GM12878 (cell line): Measurements from ENCODE around the gene SCLT1. TPM values are rescaled to one million over a fixed set of nuclear protein-coding genes. Genes with fewer than 3 reads are reported as not detected.

ENCODE experiments used
- CBX5 ChIP-seq: sonication (generic); IDR thresholded peaks from 2 replicates; pipeline ENCODE4 v1.6.1; 2016; ENCODE audit warnings: low read depth, moderate library complexity, mild to moderate bottlenecking, inconsistent platforms
- CEBPB ChIP-seq, 2 experiments: fragments of 150-350 bp in 1 of 2; IDR thresholded peaks; 2 replicates each; pipeline ENCODE4 v1.6.1; 2012 to 2014; ENCODE audit warnings: low read depth in 2 of 2, low read length in 2 of 2, borderline replicate concordance in 1 of 2, inconsistent platforms in 1 of 2
- CHD4 ChIP-seq: fragments of 200-600 bp; sonication (generic); IDR thresholded peaks from 2 replicates; pipeline ENCODE4 v1.6.1; 2016; ENCODE audit warnings: mild to moderate bottlenecking
- ETV6 ChIP-seq, 2 experiments: fragments of 450-650 bp in 1 of 2; IDR thresholded peaks in 1 of 2; conservative IDR thresholded peaks in 1 of 2; 2 replicates each; pipeline ENCODE4 v1.6.1; 2014; ENCODE audit warnings: antibody characterized with exemption in 1 of 2, borderline replicate concordance in 1 of 2, low read depth in 1 of 2, mild to moderate bottlenecking in 1 of 2, moderate library complexity in 1 of 2
- GABPA ChIP-seq: IDR thresholded peaks from 2 replicates; pipeline ENCODE4 v1.6.1; 2014; ENCODE audit warnings: antibody characterized with exemption, low read depth, mild to moderate bottlenecking, inconsistent platforms
- MYC ChIP-seq: IDR thresholded peaks from 2 replicates; pipeline ENCODE4 v1.6.1; 2011; ENCODE audit warnings: mild to moderate bottlenecking, low read length, moderate library complexity, inconsistent platforms; ENCODE audit not compliant: insufficient read depth, insufficient replicate concordance, insufficient read length, severe bottlenecking
- NFYB ChIP-seq: IDR thresholded peaks from 2 replicates; pipeline ENCODE4 v1.6.1; 2011; ENCODE audit warnings: low read depth, mild to moderate bottlenecking, low read length, improper control_type of control experiment, moderate library complexity; ENCODE audit not compliant: insufficient read depth
- SP1 ChIP-seq: IDR thresholded peaks from one replicate; pipeline ENCODE4 v1.6.1; 2011; ENCODE audit warnings: low read depth, low read length
- SRF ChIP-seq, 2 experiments: IDR thresholded peaks; 2 replicates each; pipeline ENCODE4 v1.6.1; 2011; ENCODE audit warnings: low read depth in 2 of 2, low read length in 2 of 2, mild to moderate bottlenecking in 1 of 2, moderate library complexity in 1 of 2
- ZNF207 ChIP-seq: fragments of 450-650 bp; IDR thresholded peaks from 2 replicates; pipeline ENCODE4 v1.6.1; 2014; ENCODE audit warnings: antibody characterized with exemption, mild to moderate bottlenecking, borderline replicate concordance
- polyA plus RNA-seq, 11 experiments: library from polyadenylated mRNA; depleted of rRNA in 4 of 11; unstranded in 6 of 11; stranded (reverse) in 5 of 11; fragments of >200 nt; fragmentation: Nextera tagmentation in 4 of 11; fragmentation: Illumina TruSeq in 1 of 11; extraction: Ambion mirVana in 4 of 11; extraction: Trizol in 1 of 11; gene quantifications; 1 replicate in 1 of 11; 2 replicates in 10 of 11; pipeline versions ENCODE4 v1.2.1 to v1.2.3, GENCODE V29; 2011 to 2016; ENCODE audit warnings: inconsistent platforms in 2 of 11, missing spikeins in 2 of 11, low read depth in 1 of 11
- total RNA-seq, 4 experiments: library from RNA; depleted of rRNA in 3 of 4; stranded (reverse); fragments of >200 nt in 3 of 4; fragmentation: Illumina TruSeq in 1 of 4; extraction: Trizol in 1 of 4; gene quantifications; 2 replicates each; pipeline versions ENCODE4 v1.2.1 to v1.2.3, GENCODE V29; 2013 to 2021
- TF ChIP-seq, protein P1 (sequence below): fragments of 150-350 bp; IDR thresholded peaks from 2 replicates; pipeline ENCODE4 v1.6.1; 2014; ENCODE audit warnings: mild to moderate bottlenecking, low read depth, low read length
- TF ChIP-seq, protein P2 (sequence below): IDR thresholded peaks from 2 replicates; pipeline ENCODE4 v1.6.1; 2012; ENCODE audit warnings: mild to moderate bottlenecking, low read depth, low read length

Gene SCLT1
- total and polyA plus RNA-seq, 10 of the 15 experiments (the other 5 are each of a cell fraction or from before 2014, with no cell fraction given): 7.8 to 31.4 (median 19.6) TPM

DNA sequence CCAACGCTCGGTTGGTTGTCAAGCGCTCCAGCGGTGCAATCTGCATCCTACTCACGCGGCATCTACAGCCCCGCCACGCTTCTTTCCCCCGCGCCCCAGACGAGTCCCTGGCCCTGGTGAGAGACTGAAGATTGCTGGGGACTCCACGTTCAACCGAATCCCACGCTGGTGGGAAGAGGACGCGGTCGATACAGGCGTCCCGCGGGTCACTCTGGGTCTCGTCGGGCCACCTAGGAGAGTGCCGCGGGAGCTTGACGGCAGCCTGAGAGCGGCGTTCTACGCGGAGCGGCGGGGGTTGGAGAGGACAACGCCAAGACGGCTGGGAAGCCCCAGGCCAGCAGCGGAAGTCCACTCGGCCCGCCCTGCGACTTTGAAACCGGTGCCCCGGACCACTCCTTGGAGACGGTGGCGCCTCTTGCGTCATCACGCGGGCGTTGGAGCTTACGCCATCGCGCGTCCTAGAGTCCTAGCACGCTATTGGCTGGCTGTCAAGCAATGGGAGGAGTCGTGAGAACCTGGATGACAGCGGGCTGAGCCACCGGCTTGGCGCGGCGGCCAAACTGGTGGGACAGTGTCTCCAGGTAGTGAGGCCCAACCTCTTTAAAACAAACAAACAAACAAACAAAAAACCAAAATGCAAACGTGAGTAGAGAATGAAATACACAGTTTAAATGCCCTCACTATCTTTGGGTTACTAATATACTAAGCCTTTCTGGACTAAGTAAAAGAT is at the start of gene SCLT1 (continued):
- TF ChIP-seq, protein P1, sequence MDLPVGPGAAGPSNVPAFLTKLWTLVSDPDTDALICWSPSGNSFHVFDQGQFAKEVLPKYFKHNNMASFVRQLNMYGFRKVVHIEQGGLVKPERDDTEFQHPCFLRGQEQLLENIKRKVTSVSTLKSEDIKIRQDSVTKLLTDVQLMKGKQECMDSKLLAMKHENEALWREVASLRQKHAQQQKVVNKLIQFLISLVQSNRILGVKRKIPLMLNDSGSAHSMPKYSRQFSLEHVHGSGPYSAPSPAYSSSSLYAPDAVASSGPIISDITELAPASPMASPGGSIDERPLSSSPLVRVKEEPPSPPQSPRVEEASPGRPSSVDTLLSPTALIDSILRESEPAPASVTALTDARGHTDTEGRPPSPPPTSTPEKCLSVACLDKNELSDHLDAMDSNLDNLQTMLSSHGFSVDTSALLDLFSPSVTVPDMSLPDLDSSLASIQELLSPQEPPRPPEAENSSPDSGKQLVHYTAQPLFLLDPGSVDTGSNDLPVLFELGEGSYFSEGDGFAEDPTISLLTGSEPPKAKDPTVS: no peak
- TF ChIP-seq MYC: no peak
- peak in 1 of 2 experiments; percentile 91; a peak in 2 of 4 replicates for TF ChIP-seq CEBPB (IDR thresholded peaks at IDR 0.05; ENCODE audit: borderline replicate concordance in 1 of 2, low read depth in 2 of 2, low read length in 2 of 2)
- no peak; the same call in 1 of the 2 replicates for TF ChIP-seq CBX5
- TF ChIP-seq SRF (IDR thresholded peaks at IDR 0.05; ENCODE audit: low read depth in 2 of 2, low read length in 2 of 2): no peak
- TF ChIP-seq ETV6 (conservative IDR thresholded peaks at IDR 0.05 in 1 of 2, IDR thresholded peaks at IDR 0.05 in 1 of 2; ENCODE audit: borderline replicate concordance in 1 of 2, low read depth in 1 of 2): no peak
- TF ChIP-seq SP1: peak; percentile 64
- TF ChIP-seq CHD4: no peak
- TF ChIP-seq NFYB: peak; percentile 74; the same call in 1 of the 2 replicates
- TF ChIP-seq, protein P2, sequence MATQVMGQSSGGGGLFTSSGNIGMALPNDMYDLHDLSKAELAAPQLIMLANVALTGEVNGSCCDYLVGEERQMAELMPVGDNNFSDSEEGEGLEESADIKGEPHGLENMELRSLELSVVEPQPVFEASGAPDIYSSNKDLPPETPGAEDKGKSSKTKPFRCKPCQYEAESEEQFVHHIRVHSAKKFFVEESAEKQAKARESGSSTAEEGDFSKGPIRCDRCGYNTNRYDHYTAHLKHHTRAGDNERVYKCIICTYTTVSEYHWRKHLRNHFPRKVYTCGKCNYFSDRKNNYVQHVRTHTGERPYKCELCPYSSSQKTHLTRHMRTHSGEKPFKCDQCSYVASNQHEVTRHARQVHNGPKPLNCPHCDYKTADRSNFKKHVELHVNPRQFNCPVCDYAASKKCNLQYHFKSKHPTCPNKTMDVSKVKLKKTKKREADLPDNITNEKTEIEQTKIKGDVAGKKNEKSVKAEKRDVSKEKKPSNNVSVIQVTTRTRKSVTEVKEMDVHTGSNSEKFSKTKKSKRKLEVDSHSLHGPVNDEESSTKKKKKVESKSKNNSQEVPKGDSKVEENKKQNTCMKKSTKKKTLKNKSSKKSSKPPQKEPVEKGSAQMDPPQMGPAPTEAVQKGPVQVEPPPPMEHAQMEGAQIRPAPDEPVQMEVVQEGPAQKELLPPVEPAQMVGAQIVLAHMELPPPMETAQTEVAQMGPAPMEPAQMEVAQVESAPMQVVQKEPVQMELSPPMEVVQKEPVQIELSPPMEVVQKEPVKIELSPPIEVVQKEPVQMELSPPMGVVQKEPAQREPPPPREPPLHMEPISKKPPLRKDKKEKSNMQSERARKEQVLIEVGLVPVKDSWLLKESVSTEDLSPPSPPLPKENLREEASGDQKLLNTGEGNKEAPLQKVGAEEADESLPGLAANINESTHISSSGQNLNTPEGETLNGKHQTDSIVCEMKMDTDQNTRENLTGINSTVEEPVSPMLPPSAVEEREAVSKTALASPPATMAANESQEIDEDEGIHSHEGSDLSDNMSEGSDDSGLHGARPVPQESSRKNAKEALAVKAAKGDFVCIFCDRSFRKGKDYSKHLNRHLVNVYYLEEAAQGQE: no peak
- peak; percentile 59; the same call in 1 of the 2 replicates for TF ChIP-seq ZNF207
- no peak for TF ChIP-seq GABPA
